GM12801 (cell line): ENCODE measurements around the gene CTBP2.

Experiments used
- TF ChIP-seq, protein P1 (sequence below): IDR thresholded peaks from one replicate; pipeline ENCODE4 v1.5.1; 2011; ENCODE audit warnings: control low read depth; ENCODE audit not compliant: insufficient read length; ENCODE audit errors: extremely low read depth

Gene CTBP2

DNA sequence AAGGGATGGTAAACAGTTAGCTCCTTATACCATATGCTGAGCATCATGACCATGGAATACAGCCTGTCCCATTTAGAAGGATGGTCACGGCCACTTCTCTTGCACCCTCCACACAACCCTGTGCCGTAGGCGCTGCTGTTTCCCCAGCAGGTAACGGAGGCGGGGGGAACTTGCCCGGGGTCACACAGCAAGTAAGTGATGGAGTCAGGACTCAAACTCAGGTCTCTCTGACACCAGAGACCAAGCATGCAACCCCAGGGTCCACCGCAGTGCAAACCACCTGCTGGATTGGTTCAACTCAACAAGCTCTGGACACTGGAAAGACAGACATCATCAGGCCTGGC is 146.9 kb downstream of the CTBP2 start:
- TF ChIP-seq, protein P1, sequence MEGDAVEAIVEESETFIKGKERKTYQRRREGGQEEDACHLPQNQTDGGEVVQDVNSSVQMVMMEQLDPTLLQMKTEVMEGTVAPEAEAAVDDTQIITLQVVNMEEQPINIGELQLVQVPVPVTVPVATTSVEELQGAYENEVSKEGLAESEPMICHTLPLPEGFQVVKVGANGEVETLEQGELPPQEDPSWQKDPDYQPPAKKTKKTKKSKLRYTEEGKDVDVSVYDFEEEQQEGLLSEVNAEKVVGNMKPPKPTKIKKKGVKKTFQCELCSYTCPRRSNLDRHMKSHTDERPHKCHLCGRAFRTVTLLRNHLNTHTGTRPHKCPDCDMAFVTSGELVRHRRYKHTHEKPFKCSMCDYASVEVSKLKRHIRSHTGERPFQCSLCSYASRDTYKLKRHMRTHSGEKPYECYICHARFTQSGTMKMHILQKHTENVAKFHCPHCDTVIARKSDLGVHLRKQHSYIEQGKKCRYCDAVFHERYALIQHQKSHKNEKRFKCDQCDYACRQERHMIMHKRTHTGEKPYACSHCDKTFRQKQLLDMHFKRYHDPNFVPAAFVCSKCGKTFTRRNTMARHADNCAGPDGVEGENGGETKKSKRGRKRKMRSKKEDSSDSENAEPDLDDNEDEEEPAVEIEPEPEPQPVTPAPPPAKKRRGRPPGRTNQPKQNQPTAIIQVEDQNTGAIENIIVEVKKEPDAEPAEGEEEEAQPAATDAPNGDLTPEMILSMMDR, result no peak

DNA sequence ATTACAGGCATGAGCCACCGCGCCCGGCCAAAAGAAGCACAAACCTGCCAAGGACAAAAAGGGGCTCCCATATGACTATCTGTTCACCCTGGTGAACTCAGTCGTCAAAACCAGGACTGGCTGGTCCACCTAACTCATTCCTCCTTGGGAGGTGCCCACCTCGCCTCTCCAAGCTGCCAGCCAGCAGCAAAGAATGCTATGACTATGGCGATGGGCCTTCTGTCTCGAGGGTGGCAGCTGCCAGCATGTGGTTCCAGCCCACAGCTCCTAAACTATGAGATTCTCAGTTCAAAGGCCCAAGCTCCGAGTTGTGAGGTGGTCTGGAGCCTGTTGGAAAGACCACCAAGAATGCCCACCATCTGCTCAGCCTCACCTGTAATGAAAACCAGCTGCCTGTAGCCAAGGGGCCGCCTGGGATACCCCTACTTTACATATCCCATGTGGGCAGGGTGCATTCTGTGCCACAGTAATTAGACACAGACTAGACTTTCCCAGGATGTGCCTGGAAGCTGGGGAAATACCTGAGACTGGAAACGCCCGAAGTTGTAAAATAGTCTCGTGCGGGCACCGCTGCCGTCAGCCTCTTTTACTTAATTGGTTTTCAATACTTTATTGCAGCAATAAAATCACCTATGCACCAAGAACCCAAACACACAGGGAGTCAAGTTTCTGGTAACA is 147.4 kb downstream of the CTBP2 start:
- TF ChIP-seq, protein P1, result no peak

DNA sequence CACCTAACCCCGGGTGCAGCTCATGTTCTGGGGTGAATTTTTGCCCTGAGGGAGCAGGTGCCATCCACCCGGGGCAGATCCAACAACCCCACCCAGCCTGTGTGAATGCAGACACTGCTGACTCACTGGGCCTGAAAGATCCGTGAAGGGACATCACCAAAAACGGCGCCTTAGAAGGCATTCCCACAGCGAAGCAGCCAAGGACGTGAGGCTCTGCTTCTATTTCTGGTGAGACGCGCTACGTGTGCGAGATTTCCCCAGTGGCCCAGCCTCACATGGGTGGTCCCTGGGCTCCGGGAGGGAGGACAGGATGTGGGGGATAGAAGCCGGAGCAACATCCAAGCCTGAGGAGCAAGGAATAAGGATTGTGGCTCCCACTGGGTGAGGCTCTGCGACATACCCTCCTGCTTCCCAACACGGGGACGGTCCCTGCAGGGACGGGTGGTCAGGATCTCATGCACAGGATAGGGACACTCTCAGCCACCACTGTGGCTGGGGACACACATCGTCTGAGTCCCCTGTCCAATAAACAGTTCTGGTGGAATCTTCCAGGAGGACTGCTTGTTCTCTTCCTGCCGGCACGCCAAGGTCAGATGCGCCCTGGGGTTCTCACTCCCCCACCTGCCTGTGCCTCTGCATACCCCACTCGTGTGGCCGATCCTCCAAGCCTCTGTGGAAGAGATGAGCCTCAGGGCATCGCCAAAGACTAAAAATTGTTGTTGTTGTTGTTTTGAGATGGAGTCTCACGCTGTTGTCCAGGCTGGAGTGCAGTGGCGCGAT is 148.2 kb downstream of the CTBP2 start:
- TF ChIP-seq, protein P1, result no peak

DNA sequence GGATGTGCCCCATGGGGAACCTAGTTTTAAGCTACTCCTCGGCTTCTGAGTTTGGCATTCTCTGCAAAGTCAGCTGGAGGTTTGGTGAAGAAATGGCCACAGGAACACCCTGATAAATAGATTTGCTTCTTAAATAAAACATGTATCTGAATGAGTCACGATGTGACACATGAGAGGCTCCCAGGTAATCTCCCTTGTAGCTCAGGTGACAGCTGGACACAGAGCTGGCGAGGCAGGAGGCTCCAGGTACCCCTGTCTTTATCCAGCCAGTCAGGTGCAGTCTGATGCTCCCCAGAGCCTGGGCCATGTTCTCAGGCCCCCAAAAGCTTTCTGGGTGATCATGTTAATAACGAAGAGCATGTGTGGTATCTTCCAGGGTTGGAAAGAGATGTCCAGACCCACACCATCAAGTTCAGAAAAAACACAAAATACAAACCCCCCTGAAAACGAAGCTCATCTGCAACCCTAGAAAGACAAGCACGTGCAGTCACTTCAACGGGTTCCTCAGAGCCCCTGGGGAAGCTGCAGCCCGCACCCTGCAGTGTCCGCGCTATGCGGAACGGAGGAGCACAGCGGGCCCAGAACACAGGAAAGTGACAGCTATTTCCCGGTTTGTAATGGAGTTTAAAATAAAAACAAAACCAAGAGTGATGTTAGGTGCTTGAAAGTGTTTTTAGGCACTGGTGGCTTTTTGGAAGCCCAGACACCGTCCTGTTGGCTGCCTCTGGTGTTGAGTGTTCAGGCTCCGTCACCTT is 149.0 kb downstream of the CTBP2 start:
- TF ChIP-seq, protein P1, result no peak

DNA sequence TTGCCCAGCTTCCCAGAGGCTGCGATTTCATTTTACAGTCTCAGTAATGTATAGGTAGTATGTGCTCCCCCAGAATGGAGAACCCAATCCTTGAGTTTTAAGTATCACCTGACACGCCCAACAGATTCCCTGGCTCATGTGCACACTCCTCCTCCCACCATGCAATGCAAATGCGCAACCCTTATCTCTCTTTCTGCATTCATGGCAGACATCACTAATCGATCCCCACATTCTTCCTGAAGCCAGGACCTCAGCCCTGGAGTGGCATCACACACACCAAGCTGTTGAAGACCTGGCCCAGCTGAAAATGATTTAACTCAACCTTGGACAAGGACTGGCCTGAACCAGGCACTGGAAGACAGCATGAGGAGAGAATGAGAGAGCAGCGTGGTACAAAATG is 150.0 kb downstream of the CTBP2 start:
- TF ChIP-seq, protein P1, result no peak

DNA sequence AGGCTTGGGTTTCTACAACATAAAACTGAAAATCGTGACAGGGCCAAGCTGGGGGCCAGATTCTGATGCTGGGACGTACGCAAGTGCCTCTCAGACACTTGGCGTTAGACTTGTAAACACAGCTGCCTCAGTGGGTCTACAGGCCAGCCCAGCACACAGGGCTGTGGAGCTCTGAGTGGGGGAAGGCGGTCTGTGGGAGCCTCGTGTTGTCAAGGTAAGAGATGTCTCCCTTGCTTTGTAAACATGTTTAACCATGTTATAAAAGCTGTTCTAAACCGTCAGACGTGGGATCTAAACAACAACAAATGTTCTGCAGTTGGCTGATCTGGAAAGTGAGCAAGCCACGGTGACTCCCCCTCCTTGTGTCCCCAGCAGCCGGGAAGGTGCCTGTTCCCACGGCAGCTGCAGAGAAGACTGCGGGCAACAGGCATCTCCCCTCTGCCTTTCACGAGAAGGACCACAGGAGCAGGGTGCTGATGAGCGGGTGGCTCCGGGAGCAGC is 150.7 kb downstream of the CTBP2 start:
- TF ChIP-seq, protein P1, result no peak
